Measurements from ENCODE around the gene GRID1.

Gene GRID1

DNA sequence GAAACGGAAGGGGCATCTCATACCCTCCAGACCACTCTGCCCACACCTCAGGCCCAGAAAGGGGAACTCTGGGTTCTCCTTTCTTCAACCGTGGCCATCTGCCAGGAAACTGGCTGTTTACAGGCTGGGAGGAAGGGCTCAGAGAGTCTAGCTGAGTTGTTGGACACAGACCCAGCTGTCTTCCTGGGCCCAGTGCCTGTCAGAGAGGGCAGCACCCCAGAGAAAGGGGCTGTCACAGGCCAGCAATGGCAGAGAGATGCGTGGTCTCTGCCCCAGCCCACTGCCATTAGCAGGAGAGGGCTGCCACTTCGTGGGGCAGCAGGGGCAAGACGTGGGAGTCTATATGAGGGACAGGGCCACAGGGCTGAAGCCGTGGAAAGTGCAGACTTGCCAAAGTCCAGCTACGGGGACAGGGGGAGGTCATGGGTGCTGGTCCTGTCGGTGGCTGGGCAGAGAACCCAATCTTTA lies 11.0 kb downstream of the GRID1 start:
- in situ Hi-C loops (cut with MboI; ENCODE audit: low sequenced_read_pairs) = no loop called here

DNA sequence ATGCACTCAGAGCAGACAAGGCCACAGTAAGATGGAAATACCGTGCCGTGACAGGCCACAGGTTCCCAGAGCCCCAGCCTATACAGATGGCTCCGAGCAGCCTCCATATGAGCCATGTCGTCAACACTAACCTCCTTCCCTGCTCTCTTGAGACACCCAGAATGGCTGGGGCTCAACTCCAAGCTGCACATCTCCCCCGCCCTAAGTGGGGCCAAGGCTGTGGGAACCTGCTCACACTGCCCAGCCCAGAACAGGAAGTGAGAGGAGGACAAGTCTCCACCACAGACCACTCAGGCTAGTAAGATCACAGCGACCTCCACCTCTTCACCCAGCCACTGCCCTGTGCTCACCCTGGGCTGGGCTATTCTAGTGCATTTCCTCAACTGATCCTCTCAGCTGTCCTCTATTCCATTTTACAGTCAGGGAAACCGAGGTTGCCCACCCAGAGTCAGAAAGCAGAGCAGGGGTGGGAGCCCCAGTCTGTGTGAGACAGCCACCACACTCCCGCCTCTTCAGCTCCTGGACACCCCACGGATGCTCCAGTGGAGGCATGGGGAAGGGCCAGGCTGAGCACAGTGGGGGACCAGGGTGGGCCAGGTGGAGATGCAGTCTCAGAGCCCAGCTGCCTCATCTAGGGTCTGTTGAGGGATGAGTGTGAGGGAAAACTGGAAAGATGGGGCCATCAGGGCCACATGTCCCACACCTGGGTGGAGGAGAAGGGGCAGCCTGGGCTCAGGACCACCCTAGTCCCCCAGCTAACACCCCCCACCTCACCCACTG lies 11.6 kb downstream of the GRID1 start:
- in situ Hi-C loops (cut with MboI; ENCODE audit: low sequenced_read_pairs) = no loop called here

DNA sequence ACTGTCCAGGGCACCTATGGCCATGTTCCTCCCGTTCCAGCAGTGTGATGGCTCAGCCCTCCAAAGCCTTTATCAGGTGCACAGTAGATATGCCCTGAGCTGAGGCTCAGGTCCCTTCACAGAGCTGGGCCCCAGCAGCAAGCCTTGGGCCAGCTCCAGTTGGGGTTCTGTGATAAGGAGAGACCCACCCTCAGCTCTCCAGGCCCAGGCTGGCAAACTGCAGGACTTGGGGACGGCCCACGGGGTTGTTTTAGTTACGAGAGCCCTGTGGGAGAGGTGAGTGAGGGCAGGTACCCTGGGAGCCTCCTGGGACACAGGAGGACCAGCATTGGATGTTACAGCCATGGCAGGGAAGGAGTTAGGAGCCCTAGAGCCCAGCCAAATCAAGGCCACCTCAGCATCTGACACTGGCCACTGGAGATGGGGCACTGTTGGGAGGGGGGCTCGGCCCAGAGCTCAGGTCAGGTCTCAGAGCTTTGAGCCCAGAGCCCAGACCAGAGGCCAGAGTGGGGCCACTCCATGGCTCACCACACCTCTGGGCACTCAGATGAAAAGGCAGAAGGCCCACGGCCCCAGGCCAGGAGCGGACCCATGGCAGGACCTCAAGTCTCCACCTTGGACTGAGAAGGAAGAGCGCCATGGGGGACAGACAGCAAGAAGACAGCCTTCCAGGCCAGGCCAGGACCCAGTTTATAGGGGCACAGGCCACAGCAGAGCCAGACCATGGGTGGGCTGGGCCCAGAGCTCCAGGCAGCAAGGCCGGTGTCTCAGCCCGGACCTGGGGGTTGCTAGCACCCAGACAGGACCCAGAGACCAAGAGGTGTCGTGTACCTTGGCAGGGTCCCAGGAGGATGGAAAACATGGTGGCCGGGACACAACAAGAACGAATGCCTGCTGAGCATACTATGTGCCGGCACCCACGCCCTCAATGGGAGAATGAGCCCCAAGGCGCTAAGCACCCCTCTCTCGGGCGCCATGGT lies 12.8 kb downstream of the GRID1 start:
- in situ Hi-C loops (cut with MboI; ENCODE audit: low sequenced_read_pairs) = no loop called here

DNA sequence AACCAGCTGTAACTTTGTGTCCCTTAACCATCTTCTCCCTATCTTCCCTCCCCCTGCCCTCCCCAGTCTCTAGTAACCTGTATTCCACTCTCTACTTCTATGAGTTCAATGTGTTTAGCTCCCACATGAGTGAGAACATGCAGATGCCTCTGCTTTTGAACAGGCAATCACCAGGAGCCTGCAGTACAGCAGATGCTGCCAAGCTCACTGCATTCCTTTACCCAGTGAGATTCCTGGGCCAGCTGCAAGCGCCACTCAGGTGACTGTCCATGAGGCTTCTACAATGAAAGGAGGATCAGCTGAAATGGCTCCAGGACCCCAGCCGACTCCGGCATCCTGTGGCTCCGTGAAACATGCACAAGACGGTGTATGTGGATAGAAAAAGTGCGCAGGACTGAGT lies 15.7 kb downstream of the GRID1 start:
- in situ Hi-C loops (cut with MboI; ENCODE audit: low sequenced_read_pairs) = no loop called here

DNA sequence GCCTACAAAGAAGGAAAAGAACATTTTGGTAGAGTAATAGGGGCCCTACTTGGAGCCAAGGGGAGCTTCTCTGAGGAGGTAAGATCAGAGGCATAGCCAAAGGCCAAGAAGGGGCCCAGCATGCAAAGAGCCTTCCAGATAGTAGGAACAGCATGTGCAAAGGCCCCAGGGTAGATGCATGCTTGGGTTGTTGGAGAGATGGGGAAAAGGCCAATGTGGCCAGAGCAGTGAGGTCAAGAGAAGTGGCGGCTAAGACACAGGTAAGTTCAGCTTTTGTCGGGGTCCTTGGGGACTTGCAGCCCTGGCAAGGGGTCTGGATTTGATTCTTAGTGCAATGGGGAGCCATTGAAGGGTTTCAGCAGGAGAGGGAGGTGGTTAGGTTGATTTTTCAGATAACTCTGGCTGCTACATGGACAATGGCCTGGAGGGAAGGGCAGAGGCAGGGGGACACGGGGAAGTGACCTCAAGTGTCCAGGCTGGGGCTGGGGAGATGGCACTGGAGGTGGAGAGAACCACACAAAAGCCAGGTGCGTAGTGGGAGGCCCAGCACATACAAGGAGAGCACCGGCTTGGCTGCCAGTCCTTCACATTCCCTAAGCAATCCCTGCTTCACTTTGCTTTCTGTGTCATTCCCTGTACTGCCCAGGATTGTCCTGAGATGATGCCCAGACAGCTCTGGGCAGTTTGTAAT lies 16.5 kb downstream of the GRID1 start:
- in situ Hi-C loops (cut with MboI; ENCODE audit: low sequenced_read_pairs) = no loop called here

DNA sequence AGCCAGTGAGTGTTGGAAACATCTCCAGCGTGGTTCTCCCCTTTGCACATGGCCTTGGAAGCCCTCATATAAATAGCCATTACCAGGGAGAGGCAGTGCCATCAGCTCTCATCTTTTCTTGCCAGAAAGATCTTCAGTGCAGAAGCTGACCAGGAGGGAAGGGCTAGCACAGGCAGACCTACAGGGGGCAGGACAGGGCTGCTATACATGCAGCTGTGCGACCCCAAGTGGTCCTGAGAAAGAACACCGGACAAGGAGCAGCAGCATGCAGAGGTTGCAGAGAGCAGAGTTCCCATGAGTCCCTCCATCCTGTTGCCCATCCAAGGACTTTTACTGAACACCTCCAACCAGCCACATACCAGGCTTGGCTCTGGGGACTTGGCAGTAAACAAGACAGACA lies 17.1 kb downstream of the GRID1 start:
- in situ Hi-C loops (cut with MboI; ENCODE audit: low sequenced_read_pairs) = no loop called here

DNA sequence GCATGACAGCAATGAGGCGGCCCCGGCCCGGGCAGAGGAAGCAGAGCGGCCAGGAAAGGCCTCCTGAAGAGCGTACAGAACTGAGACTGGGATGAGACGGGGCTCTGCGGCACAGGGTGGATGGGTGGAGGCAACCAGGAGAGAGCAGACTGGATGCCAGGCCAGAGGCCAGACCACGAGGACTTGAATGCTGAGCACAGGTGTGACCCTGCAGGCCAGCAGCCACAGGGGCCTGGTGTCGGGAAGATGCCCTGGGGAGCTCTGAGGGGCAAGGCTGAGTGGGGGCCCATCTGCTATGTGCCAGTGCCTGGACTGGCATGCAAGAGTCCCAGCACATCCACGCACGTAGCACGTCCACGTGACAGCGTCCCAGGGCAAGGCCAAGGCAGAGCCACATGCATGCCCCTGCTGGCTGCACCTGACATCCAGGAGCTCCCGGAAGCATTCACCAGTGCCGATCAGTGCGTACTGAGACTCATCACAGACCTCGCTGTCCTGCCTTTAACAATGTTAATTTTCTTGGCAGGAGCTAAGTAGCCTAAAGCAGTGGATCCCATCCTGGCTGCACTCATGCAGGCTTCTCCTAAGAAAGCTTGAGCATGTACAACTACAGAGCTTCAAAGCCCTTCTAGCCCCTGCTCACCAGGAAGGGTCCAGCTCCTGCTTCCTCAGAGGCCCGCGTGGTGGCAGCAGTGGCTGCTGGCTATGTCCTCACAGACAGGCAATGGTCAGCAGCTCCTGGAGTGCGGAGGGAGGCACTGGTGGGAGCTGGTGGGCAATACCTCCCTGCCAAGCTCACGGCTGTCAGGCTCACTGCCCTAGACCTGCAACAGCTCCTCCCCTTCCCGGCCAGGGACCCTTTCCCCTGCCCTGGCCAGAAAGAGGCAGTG lies 18.0 kb downstream of the GRID1 start:
- in situ Hi-C loops (cut with MboI; ENCODE audit: low sequenced_read_pairs) = no loop called here

DNA sequence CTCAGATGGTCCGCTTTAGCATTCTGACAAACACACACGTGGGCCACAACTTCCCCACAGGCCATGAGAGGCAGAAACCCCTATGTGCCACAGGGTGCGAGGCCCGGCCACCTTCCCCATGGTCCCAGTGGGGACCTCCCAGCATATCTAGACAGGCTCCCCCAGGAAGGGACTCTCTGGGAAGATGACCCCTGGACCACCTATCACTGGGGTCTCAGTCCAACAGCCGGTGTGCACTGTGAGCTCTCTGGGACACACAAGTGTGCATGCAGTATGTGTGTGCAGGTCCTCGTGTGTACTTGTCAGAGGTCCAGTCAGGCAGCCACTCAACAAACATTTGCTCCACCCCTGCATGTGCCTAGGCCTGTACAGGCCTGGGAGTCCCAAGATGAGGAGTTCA lies 18.7 kb downstream of the GRID1 start:
- in situ Hi-C loops (cut with MboI; ENCODE audit: low sequenced_read_pairs) = no loop called here

DNA sequence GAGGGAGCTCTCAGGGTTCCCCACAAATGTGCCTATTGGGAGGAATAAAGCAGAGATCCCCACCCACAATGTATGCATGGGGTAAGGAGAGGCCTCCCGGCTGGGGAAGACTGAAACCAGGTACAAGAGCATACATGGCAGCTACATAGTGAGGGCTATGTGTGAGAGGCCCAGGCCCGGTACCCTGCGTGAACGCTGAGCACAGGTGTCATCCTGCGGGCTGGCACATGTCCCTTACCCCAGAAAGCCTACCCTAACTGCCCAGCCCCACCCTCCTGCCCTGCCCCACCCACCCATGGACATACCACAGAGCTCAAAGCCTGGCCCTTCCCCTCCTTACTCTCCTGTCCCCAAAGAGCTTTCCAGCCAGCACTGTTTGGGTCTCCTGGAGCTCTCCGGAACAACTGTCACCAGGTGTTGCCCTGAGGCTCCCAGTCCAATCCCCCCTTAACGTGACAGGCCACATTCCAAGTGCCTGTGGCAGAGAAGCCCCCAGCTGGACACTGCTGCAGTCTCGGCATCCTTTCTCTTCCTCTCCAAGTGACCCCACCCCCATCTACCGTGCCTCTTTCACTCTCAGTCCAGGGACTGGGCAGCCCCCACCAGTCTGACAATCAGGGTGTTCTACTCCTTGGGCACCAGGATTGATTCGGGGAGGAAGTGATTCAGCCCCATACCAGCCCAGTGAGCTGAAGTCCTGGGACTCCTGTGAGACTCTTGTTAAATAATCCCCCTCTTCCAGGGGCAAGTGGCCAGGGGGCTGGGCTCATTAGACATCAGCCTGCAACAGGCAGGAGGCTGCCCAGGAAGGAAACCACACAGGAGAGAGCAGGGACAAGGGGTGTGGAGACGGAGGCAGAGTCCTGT lies 19.6 kb downstream of the GRID1 start:
- in situ Hi-C loops (cut with MboI; ENCODE audit: low sequenced_read_pairs) = no loop called here

DNA sequence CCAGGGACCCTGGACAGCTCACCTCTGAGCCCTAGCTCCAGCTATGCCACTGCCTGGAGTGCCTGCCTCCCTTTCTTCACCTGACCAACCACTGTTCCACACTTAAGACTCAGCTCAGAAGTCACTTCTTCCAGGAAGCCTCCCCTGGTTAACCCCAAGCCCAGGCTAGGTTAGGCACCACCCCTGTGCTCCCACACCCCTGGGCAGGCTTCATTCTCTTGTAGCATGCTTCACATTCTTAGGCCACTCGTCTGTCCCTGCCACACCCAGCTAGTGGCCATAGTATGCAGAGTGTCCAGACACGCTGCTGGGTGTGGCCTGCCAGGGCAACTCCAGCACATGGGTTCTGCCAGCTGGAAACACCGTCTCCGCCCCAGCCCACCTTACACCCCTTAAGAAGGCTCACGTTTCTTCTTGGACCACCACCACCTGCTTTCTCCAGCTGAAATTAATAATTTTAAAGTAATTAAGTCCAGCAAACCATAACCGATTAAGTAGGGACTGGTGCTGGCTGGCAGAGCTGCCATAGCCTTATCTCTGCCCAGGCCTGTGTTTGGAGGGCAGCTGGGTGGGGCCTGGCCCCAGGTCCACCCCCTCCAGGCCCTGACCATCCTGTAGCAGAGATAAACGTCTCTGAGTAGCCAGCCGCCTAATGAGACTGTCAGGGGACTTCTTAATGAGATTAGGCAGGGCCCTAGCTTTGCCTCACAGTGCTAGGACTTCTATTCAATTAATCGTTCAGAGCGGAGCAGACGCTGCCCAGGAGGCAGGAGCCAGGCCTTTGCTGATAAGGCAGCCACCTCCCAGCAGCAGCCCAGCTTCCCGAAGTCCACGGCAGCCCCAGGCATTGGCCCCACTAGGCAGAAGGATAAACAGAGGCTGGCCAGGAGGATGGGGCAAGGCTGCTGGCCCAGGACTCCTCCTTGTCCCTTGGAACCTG lies 20.5 kb downstream of the GRID1 start:
- in situ Hi-C loops (cut with MboI; ENCODE audit: low sequenced_read_pairs) = no loop called here

DNA sequence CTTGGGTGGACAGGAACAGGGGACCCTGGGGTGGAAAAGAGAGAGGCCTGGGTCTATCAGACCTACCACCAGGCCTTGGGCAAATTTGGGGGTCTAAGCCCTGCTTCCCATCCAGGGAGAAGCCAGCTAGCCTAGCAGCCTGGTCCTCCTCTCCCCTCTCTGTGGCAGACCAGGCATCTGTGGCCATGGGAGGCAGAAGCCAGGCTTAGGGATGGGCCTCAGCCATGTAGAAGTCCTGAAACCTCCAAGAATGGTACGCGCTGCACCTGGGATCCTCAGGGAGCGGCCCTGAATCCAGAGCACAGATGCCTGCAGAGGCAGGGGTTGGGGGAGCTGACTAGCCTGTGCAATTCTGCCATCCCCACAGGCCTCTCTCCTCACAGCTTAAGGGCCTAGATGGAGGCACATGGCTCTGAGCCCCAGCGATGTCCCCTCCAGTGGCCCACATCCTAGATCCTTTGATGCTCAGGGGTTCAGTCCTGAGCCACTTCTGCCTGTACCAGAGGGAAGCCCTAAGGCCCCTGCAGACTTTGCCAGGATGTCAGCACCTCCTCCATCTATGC lies 21.2 kb downstream of the GRID1 start:
- in situ Hi-C loops (cut with MboI; ENCODE audit: low sequenced_read_pairs) = no loop called here

DNA sequence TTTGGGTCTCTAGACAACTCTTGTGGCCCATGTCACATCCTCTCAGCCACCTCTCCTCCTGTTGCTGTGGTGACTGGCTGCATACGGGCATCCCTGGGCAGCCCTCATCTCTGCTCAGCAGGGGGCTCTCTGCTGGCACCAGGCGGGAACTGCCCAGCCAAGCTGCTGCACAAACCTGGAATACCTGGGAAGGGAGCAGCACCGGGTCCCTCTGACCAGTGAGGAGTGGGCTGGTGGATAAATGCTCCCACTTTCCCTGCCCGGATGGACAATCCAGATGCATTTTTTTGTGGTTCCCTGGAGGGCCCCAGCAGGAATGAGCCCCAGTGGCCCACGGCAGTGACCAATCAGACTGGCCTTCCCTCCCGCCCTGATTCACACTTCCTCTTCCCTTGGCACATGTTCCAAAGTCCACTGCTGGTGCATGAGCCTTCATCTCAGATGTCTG lies 21.9 kb downstream of the GRID1 start:
- in situ Hi-C loops (cut with MboI; ENCODE audit: low sequenced_read_pairs) = no loop called here

DNA sequence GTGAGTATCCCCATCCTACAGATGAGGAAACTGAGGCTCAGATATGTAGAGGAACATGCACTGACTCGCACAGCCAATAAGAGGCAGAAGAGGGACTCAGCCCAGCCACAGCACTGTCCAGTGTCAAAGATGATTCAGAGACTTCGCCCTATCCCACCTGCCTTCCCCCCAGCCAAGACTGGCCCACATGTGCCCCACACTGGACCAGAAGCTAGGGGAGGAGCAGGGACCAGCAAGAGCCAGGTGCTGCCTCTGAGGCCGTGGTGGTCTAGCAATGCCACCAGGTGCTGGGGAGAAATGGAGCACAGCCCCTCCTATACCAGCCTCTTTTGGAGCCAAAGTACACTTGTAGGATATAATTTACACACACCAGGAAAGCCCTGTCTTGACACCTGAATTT lies 22.3 kb downstream of the GRID1 start:
- in situ Hi-C loops (cut with MboI; ENCODE audit: low sequenced_read_pairs) = no loop called here

DNA sequence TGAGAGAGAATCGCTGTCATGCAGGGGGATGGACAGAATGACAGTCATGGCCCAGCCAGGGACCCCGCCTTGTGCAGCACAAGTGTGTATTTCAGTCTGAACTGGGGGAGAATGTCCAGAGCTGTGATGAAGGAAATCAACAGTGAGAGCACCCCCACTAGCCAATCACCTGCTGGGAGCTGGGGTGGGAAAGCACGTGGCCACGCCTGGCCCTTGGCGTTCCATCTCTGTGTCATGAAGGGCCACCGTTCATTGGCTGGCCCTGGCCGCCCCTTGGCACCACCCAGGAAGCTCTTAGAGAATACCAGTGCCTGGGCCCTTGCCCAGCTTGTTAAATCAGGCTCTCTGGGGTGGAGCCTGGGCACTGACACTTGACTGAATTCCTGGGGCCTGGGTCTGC lies 22.8 kb downstream of the GRID1 start:
- in situ Hi-C loops (cut with MboI; ENCODE audit: low sequenced_read_pairs) = no loop called here

DNA sequence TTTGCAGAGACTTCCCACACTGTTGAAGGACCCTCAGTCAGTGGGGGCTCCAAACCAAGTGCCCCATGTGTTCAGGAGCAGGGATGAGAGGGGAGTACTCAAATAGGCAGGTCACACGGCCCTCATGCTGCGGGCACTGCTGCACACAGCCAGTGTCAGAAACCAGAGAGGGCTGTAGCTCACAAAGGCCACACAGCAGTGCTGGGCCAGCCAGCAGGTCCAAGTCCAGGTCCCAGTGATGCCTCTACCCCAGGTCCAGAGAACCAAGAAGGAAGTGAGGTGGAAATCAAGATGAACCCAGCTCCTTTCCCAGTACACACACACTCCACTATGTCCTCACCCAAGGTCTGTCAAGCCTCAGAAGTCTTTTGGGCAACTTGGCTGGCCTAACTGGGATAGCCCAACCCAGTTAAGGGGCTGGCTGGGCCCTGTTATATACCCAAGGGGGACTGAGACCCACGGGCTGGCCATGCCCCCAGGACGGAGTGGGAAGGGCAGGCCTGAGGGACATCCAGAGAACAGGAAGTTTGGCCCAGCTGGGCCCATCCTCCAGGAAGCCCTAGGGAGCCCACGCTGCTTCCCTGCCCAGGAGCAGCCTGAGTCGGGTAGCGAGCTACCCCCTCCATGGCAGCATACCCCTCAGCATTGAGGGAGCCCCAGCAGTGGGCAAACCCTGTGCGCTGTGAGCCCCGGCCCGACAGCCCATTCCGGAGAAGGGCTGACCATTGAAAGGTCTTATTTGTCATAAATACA lies 24.3 kb downstream of the GRID1 start:
- in situ Hi-C loops (cut with MboI; ENCODE audit: low sequenced_read_pairs) = no loop called here

DNA sequence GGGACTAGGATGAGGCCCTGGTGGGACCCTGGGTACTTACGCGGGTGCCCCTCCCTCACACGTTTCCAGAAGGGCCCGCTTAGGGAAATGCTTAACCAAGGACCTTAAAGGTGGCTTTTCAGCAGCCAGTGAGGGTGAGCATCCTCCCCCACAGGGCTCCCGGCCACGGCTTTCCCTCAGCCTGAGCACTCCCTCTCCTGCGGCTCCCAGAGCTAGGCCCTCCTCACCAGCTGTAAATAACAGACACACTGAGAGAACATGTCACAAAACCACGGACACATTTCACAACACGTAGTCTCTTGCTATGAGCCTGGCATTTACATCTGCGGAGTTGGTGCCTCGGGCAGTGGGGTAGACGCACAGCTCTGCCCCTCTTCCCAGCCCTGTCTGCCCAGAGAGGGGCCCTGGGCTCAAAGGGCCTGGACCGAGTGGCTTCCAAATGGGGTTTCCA lies 25.2 kb downstream of the GRID1 start:
- in situ Hi-C loops (cut with MboI; ENCODE audit: low sequenced_read_pairs) = no loop called here

DNA sequence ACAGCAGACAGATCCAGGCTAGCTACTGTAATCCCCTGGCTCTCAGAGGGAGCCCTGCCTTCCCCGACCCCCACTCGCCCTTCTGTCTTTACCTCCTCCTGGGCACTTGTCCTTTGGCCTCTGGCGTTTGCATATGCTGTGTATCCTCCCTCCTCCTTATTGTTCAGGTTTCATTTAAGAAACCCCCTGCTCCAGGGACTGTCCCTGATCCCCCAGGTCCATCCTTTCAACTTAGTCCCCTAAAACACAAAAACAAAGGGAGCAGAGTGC lies 25.7 kb downstream of the GRID1 start:
- in situ Hi-C loops (cut with MboI; ENCODE audit: low sequenced_read_pairs) = no loop called here

All from hTERT RPE-1 (cell line).